ENCODE results near the gene ACTN2.

Gene ACTN2

DNA sequence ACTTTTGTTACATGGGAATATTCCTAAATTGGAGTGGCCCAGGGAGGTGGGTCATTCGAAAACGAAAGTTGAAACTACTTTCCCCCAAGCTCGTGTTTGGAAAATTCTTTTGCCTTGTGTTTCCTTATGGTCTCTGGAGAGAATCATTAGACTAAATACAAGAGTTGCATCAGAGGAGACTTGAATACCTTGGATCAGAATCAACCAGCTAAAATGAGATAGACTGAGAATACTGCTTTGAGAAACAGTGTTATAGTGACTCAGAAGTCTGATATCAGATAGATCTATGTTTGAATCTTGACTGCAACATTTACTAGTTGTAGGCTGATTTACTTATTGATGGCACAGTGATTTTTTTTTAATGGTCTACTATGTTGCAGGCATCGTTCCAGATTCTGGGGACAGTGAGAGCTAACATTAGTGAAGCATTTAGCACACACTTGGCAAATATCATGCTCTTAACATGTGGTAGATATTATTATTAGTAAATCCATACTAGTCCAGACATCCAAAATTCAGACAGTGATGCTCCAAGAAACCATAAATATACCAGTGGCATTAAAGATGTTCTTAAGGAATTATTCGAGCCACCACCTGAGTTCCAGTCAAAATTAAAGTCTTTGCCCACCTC is 12.9 kb upstream of the ACTN2 start:
- no peak overlapping the region for H2BK15ac ChIP-seq (ENCODE audit: low read length)
- no peak overlapping the region for H2BK5ac ChIP-seq (ENCODE audit: low read length)
- no peak overlapping the region for H2AFZ ChIP-seq (ENCODE audit: low read length)
- no peak overlapping the region for H3K4me2 ChIP-seq (ENCODE audit: insufficient read depth, low read length, poor library complexity, severe bottlenecking)
- H3K9ac ChIP-seq (ENCODE audit: low read depth, low read length, poor library complexity) = no peak overlapping the region
- no peak overlapping the region for H2BK120ac ChIP-seq (ENCODE audit: low read depth, low read length)
- peaks cover 1% of the 10 kb centered on the region for H3K79me1 ChIP-seq (ENCODE audit: low read depth, low read length)
- peaks cover 0 to 6% (median 2%) of the 10 kb centered on the region in 3 experiments for H3K27me3 ChIP-seq (ENCODE audit: control insufficient read depth in 3 of 3, insufficient read depth in 3 of 3, low read depth in 1 of 3, low read length in 3 of 3)
- H3K27ac ChIP-seq (replicated peaks; ENCODE audit: low read length) = no peak overlapping the region
- no peak overlapping the region for H4K91ac ChIP-seq (ENCODE audit: low read depth, low read length, poor library complexity)
- no peak for DNase-seq (ENCODE audit: low spot score)
- H3K4me3 ChIP-seq (ENCODE audit: low read length in 2 of 2) = no peak overlapping the region
- H3K18ac ChIP-seq (ENCODE audit: low read length) = no peak overlapping the region
- H4K8ac ChIP-seq (ENCODE audit: low read depth, low read length) = no peak overlapping the region
- H2BK12ac ChIP-seq (ENCODE audit: low read length) = no peak overlapping the region
- no peak overlapping the region for H3K4ac ChIP-seq (ENCODE audit: low read length)
- H3K4me1 ChIP-seq (ENCODE audit: control insufficient read depth in 2 of 2, insufficient read depth in 1 of 2, low read depth in 1 of 2, low read length in 2 of 2) = no peaks in the 10 kb centered on the region
- no peak overlapping the region for H3K23ac ChIP-seq (ENCODE audit: low read depth, low read length, poor library complexity)
- no CpG with 5 or more reads among the region's 5 CpGs for WGBS, 2 donors (ENCODE audit: extremely low coverage in 2 of 2, insufficient read length in 2 of 2, insufficient replicate concordance in 1 of 2)
- no peaks in the 10 kb centered on the region for H3K36me3 ChIP-seq (replicated peaks in 1 of 2; ENCODE audit: control insufficient read depth in 2 of 2, insufficient read depth in 2 of 2, low read length in 2 of 2)
- peaks cover 0 to 2% of the 10 kb centered on the region in 2 donors for H3K9me3 ChIP-seq (replicated peaks in 1 of 2; ENCODE audit: control insufficient read depth in 2 of 2, insufficient read depth in 1 of 2, low read depth in 1 of 2, low read length in 2 of 2)
- no peak overlapping the region for H2AK5ac ChIP-seq (ENCODE audit: low read depth, low read length)
- H3K14ac ChIP-seq (ENCODE audit: low read length) = no peak overlapping the region

DNA sequence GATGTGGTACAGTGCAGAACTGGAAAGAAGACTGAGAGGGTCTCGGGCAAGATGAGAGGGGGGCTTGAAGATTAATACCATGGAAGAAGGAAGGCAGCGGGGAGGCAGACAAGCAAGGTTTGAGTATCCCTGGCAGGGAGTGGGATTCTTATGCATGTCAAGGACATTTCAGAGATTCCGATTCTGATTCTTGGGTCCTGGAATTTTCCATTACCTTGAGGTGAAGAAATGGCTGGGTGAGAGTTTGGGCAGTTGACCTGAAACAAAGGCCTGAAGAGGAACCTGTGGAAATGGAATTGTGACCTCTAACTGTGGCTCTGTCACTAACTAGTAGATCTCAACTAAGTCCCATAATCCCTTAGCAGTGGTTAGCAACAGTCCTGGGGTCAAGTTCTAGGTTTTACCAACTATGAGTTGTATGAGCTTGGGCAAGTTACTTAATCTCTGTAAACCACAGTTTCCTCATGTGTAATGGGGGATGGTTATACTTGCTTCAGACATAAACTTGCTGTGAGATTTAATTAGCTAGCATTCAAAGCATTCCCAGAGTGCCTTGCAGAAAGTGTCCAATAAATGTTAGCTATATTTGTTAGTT is 8.6 kb upstream of the ACTN2 start:
- Histone ChIP-seq H2BK15ac (ENCODE audit: low read length) (no peak overlapping the region), H4K8ac (ENCODE audit: low read depth, low read length) (no peak overlapping the region), H3K36me3 (replicated peaks in 1 of 2; ENCODE audit: control insufficient read depth in 2 of 2, insufficient read depth in 2 of 2, low read length in 2 of 2) (no peaks in the 10 kb centered on the region), H3K79me1 (ENCODE audit: low read depth, low read length) (no peaks in the 10 kb centered on the region), H3K27ac (replicated peaks; ENCODE audit: low read length) (no peak overlapping the region), H3K4me1 (ENCODE audit: control insufficient read depth in 2 of 2, insufficient read depth in 1 of 2, low read depth in 1 of 2, low read length in 2 of 2) (peaks cover 0 to 2% of the 10 kb centered on the region in 2 donors), H3K14ac (ENCODE audit: low read length) (no peak overlapping the region), H3K18ac (ENCODE audit: low read length) (no peak overlapping the region), H2BK5ac (ENCODE audit: low read length) (no peak overlapping the region), H3K9ac (ENCODE audit: low read depth, low read length, poor library complexity) (no peak overlapping the region), H4K91ac (ENCODE audit: low read depth, low read length, poor library complexity) (no peak overlapping the region), H3K4me2 (ENCODE audit: insufficient read depth, low read length, poor library complexity, severe bottlenecking) (no peak overlapping the region), H2AFZ (ENCODE audit: low read length) (no peak overlapping the region), H3K23ac (ENCODE audit: low read depth, low read length, poor library complexity) (no peak overlapping the region), H2BK12ac (ENCODE audit: low read length) (no peak overlapping the region), H3K9me3 (replicated peaks in 1 of 2; ENCODE audit: control insufficient read depth in 2 of 2, insufficient read depth in 1 of 2, low read depth in 1 of 2, low read length in 2 of 2) (no peaks in the 10 kb centered on the region), H3K4ac (ENCODE audit: low read length) (no peak overlapping the region), H3K27me3 (ENCODE audit: control insufficient read depth in 3 of 3, insufficient read depth in 3 of 3, low read depth in 1 of 3, low read length in 3 of 3) (peaks cover 0 to 13% (median 2%) of the 10 kb centered on the region in 3 experiments), H2AK5ac (ENCODE audit: low read depth, low read length) (no peak overlapping the region), H2BK120ac (ENCODE audit: low read depth, low read length) (no peak overlapping the region), H3K4me3 (ENCODE audit: low read length in 2 of 2) (no peak overlapping the region)
- DNase-seq (ENCODE audit: low spot score) = no peak
- no CpG with 5 or more reads among the region's 3 CpGs for WGBS, 2 donors (ENCODE audit: extremely low coverage in 2 of 2, insufficient read length in 2 of 2, insufficient replicate concordance in 1 of 2)

DNA sequence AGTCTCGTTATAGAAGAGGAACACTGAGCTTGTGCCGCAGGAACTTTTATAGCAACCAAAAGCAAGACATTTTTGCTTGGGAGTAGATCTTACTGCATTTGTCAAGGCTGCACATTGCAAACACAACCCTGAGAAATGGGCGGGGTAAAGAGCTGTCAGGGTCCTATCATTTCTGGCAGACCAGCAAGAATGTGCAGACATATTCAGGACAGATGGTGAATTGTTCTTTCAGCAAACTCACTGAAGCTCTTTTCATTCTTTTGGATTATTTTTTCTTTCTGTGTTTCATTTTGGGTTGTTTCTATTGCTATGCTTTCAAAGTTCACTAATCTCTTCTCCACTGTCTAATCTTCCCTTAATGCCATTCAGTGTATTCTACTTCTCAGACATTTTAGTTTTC is 5.1 kb upstream of the ACTN2 start:
- peaks cover 0 to 2% of the 10 kb centered on the region in 2 donors for H3K4me1 ChIP-seq (ENCODE audit: control insufficient read depth in 2 of 2, insufficient read depth in 1 of 2, low read depth in 1 of 2, low read length in 2 of 2)
- H3K4me2 ChIP-seq (ENCODE audit: insufficient read depth, low read length, poor library complexity, severe bottlenecking) = no peak overlapping the region
- H3K18ac ChIP-seq (ENCODE audit: low read length) = no peak overlapping the region
- H2AK5ac ChIP-seq (ENCODE audit: low read depth, low read length) = no peak overlapping the region
- H3K4me3 ChIP-seq (ENCODE audit: low read length in 2 of 2) = no peak overlapping the region
- no peak for DNase-seq (ENCODE audit: low spot score)
- H3K36me3 ChIP-seq (replicated peaks in 1 of 2; ENCODE audit: control insufficient read depth in 2 of 2, insufficient read depth in 2 of 2, low read length in 2 of 2) = no peaks in the 10 kb centered on the region
- no peak overlapping the region for H4K8ac ChIP-seq (ENCODE audit: low read depth, low read length)
- no peak overlapping the region for H3K9ac ChIP-seq (ENCODE audit: low read depth, low read length, poor library complexity)
- no peak overlapping the region for H3K23ac ChIP-seq (ENCODE audit: low read depth, low read length, poor library complexity)
- no peak overlapping the region for H2AFZ ChIP-seq (ENCODE audit: low read length)
- peaks cover 0 to 26% (median 3%) of the 10 kb centered on the region in 3 experiments for H3K27me3 ChIP-seq (ENCODE audit: control insufficient read depth in 3 of 3, insufficient read depth in 3 of 3, low read depth in 1 of 3, low read length in 3 of 3)
- no peak overlapping the region for H4K91ac ChIP-seq (ENCODE audit: low read depth, low read length, poor library complexity)
- H2BK120ac ChIP-seq (ENCODE audit: low read depth, low read length) = no peak overlapping the region
- H2BK12ac ChIP-seq (ENCODE audit: low read length) = no peak overlapping the region
- H3K4ac ChIP-seq (ENCODE audit: low read length) = no peak overlapping the region
- no peaks in the 10 kb centered on the region for H3K79me1 ChIP-seq (ENCODE audit: low read depth, low read length)
- H3K27ac ChIP-seq (replicated peaks; ENCODE audit: low read length) = no peak overlapping the region
- no peak overlapping the region for H2BK15ac ChIP-seq (ENCODE audit: low read length)
- H3K14ac ChIP-seq (ENCODE audit: low read length) = no peak overlapping the region
- H3K9me3 ChIP-seq (replicated peaks in 1 of 2; ENCODE audit: control insufficient read depth in 2 of 2, insufficient read depth in 1 of 2, low read depth in 1 of 2, low read length in 2 of 2) = peaks cover 0 to 6% of the 10 kb centered on the region in 2 donors
- WGBS, 2 donors (ENCODE audit: extremely low coverage in 2 of 2, insufficient read length in 2 of 2, insufficient replicate concordance in 1 of 2) = no CpG with 5 or more reads among the region's 3 CpGs
- no peak overlapping the region for H2BK5ac ChIP-seq (ENCODE audit: low read length)

DNA sequence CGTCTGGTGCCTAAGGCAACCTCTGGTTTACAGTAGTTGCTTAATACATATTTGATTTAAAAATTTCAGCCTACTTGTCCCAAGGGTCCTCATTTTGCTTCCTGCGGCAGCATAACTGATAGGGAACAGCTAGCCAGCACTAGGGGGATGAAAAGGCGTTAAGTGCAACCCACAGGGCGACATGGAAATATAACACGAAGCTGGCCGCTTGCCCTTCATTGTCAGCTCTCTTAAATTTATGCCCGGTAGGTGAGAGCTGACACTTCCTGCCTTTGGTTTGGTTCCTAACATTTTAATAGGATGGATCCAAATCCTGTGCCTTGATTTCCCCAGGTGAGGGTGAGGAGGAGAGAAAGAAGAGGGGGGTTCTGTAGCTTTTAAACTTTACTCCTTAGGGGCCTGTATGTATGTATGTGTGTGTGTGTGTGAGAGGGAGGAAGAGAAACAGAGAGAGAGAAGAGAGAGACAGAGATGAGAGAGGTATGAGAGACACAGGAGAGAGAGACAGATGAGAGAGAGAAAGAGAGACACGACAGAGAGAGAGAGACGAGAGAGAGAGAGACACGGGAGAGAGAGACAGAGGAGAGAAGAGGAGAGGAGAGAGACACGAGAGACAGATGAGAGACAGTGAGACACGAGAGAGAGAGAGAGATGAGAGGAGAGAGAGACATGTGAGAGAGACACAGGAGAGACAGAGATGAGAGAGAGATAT is 938 bp upstream of the ACTN2 start:
- H3K4me2 ChIP-seq (ENCODE audit: insufficient read depth, low read length, poor library complexity, severe bottlenecking) = no peak overlapping the region

More for the DNA sequence above, 938 bp upstream of the ACTN2 start:
- H2BK5ac ChIP-seq (ENCODE audit: low read length) = no peak overlapping the region
- no peak overlapping the region for H3K18ac ChIP-seq (ENCODE audit: low read length)
- H3K36me3 ChIP-seq (replicated peaks in 1 of 2; ENCODE audit: control insufficient read depth in 2 of 2, insufficient read depth in 2 of 2, low read length in 2 of 2) = no peaks in the 10 kb centered on the region
- no CpG with 5 or more reads among the region's 12 CpGs for WGBS, 2 donors (ENCODE audit: extremely low coverage in 2 of 2, insufficient read length in 2 of 2, insufficient replicate concordance in 1 of 2)
- H3K27me3 ChIP-seq (ENCODE audit: control insufficient read depth in 3 of 3, insufficient read depth in 3 of 3, low read depth in 1 of 3, low read length in 3 of 3) = peaks cover 5 to 36% (median 16%) of the 10 kb centered on the region in 3 experiments
- no peak overlapping the region for H3K14ac ChIP-seq (ENCODE audit: low read length)
- no peak overlapping the region for H4K8ac ChIP-seq (ENCODE audit: low read depth, low read length)
- no peak overlapping the region for H3K23ac ChIP-seq (ENCODE audit: low read depth, low read length, poor library complexity)
- H3K27ac ChIP-seq (replicated peaks; ENCODE audit: low read length) = no peak overlapping the region
- no peak overlapping the region for H3K4me3 ChIP-seq (ENCODE audit: low read length in 2 of 2)
- DNase-seq (ENCODE audit: low spot score) = no peak
- peaks cover 0 to 6% of the 10 kb centered on the region in 2 donors for H3K9me3 ChIP-seq (replicated peaks in 1 of 2; ENCODE audit: control insufficient read depth in 2 of 2, insufficient read depth in 1 of 2, low read depth in 1 of 2, low read length in 2 of 2)
- H2AK5ac ChIP-seq (ENCODE audit: low read depth, low read length) = no peak overlapping the region
- no peaks in the 10 kb centered on the region for H3K79me1 ChIP-seq (ENCODE audit: low read depth, low read length)
- H2BK15ac ChIP-seq (ENCODE audit: low read length) = no peak overlapping the region
- no peak overlapping the region for H3K4ac ChIP-seq (ENCODE audit: low read length)
- H3K9ac ChIP-seq (ENCODE audit: low read depth, low read length, poor library complexity) = no peak overlapping the region
- H3K4me1 ChIP-seq (ENCODE audit: control insufficient read depth in 2 of 2, insufficient read depth in 1 of 2, low read depth in 1 of 2, low read length in 2 of 2) = peaks cover 0 to 9% of the 10 kb centered on the region in 2 donors
- H2BK12ac ChIP-seq (ENCODE audit: low read length) = no peak overlapping the region
- peak overlapping the region; percentile 100 for H2AFZ ChIP-seq (ENCODE audit: low read length)
- H2BK120ac ChIP-seq (ENCODE audit: low read depth, low read length) = no peak overlapping the region
- no peak overlapping the region for H4K91ac ChIP-seq (ENCODE audit: low read depth, low read length, poor library complexity)
